Right lobe of liver (tissue), 4 donors: ENCODE data around the gene HSD17B3.

Experiments
- CTCF ChIP-seq, 4 donors: fragments of 200-600 bp in 3 of 4; fragments of 450-650 bp in 1 of 4; IDR thresholded peaks; one replicate each; pipeline versions ENCODE4 v1.5.1 to v1.8.0; 2016 to 2022; ENCODE audit warnings: antibody characterized with exemption in 4 of 4, mild to moderate bottlenecking in 2 of 4
- POLR2A ChIP-seq: fragments of 450-650 bp; IDR thresholded peaks from one replicate; pipeline ENCODE4 v1.6.1; 2017; ENCODE audit warnings: antibody characterized with exemption, mild to moderate bottlenecking
- donor health status: DM: no; HTN: no; CAD: no.
- donor health status: DM: no; HTN: no; CAD: no.
- donor health status: DM: no; HTN: yes; CAD: no.

GRCh38 chr9:96333958-96334357 is 32.0 kb upstream of the HSD17B3 start:
- TF ChIP-seq CTCF (IDR thresholded peaks at IDR 0.05) (no peak), POLR2A (no peak)
